HUES48 (cell line): ENCODE results near the gene ESR2.
A peak's percentile ranks its signal among the peaks of the same experiment; 100 is the strongest.

ENCODE experiments used
- H3K27ac ChIP-seq: one replicate; pipeline ENCODE4 v1.7.0; 2013; ENCODE audit warnings: low read depth, low read length, inconsistent platforms
- H3K27me3 ChIP-seq: 2 replicates; pipeline ENCODE4 v1.6.1; 2013; ENCODE audit warnings: mild to moderate bottlenecking, low read length; ENCODE audit not compliant: control insufficient read depth, insufficient read depth
- H3K36me3 ChIP-seq: 2 replicates; pipeline ENCODE4 v1.6.1; 2013; ENCODE audit warnings: low read length; ENCODE audit not compliant: control insufficient read depth, insufficient read depth
- H3K4me1 ChIP-seq: 2 replicates; pipeline ENCODE4 v1.6.1; 2013; ENCODE audit warnings: mild to moderate bottlenecking, low read length; ENCODE audit not compliant: control insufficient read depth, insufficient read depth
- H3K4me3 ChIP-seq: 2 replicates; pipeline ENCODE4 v1.5.1; 2013; ENCODE audit warnings: mild to moderate bottlenecking, low read depth, low read length
- H3K9ac ChIP-seq: 2 replicates; pipeline ENCODE4 v1.6.1; 2013; ENCODE audit warnings: mild to moderate bottlenecking, low read depth, low read length, moderate library complexity
- H3K9me3 ChIP-seq: 2 replicates; pipeline ENCODE4 v1.6.1; 2013; ENCODE audit warnings: low read length; ENCODE audit not compliant: control insufficient read depth, insufficient read depth

Gene ESR2

DNA sequence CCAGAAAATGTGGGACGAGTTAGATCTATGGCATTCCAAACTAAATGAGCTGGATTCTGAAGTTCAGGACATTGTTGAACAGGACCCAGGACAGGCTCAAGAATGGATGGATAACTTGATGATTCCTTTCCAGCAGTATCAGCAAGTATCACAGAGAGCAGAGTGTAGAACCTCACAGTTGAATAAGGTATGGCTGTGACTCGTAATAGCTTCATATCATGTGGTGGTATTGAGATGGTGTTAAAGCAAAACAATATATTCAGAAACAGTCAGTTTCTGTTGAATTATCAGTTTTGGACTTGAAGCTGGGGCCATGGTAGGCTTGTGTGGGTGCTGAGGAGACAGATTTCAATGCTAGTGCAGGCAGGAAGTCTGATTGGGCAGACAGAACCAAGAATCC, 213.7 kb downstream of the ESR2 start:
- H3K4me3 ChIP-seq, result no peak overlapping the region
- no peak overlapping the region for H3K9ac ChIP-seq
- H3K9me3 ChIP-seq, result no peaks in the 10 kb centered on the region
- no peaks in the 10 kb centered on the region for H3K27me3 ChIP-seq
- peaks cover 6% of the 10 kb centered on the region for H3K4me1 ChIP-seq
- H3K36me3 ChIP-seq, result peaks cover 42% of the 10 kb centered on the region
- H3K27ac ChIP-seq, result no peak overlapping the region

DNA sequence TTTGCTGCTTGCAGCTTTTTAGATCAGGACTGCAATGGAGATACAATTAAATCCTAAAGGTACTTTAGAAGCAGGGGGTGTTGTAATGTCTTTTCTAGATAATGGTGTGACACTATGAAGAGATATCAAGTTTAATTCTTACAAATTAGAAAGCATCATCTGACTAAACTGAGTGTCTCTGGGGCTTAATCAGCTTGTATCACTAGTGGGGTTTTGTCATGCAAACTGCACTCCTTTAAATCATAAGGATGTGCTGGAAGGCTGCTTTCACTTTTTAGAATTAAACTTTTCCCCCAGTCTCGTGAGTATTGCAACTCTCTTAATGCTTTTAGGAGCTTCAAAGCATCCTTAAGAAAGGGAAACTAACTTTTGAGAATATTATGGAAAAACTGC, 218.6 kb downstream of the ESR2 start:
- Histone ChIP-seq H3K36me3 (peaks cover 45% of the 10 kb centered on the region), H3K27ac (no peak overlapping the region), H3K9ac (no peak overlapping the region)

GRCh38 chr14:64074961-64075612, 219.1 kb downstream of the ESR2 start:
- Histone ChIP-seq H3K27ac (no peak overlapping the region), H3K9ac (no peak overlapping the region)

More for the DNA sequence above, 218.6 kb downstream of the ESR2 start:
- Histone ChIP-seq H3K4me3 (no peak overlapping the region), H3K4me1 (peaks cover 16% of the 10 kb centered on the region), H3K27me3 (no peaks in the 10 kb centered on the region), H3K9me3 (no peaks in the 10 kb centered on the region)

GRCh38 chr14:64069634-64070359, 224.4 kb downstream of the ESR2 start:
- Histone ChIP-seq H3K36me3 (peaks cover 33% of the 10 kb centered on the region), H3K4me1 (peaks cover 3% of the 10 kb centered on the region), H3K27ac (no peak overlapping the region), H3K9me3 (no peaks in the 10 kb centered on the region), H3K9ac (no peak overlapping the region), H3K27me3 (no peaks in the 10 kb centered on the region), H3K4me3 (no peak overlapping the region)

More at GRCh38 chr14:64074961-64075612, 219.1 kb downstream of the ESR2 start:
- H3K4me1 ChIP-seq, result peaks cover 16% of the 10 kb centered on the region
- H3K27me3 ChIP-seq, result no peaks in the 10 kb centered on the region
- H3K36me3 ChIP-seq, result peaks cover 40% of the 10 kb centered on the region
- no peaks in the 10 kb centered on the region for H3K9me3 ChIP-seq
- H3K4me3 ChIP-seq, result no peak overlapping the region

DNA sequence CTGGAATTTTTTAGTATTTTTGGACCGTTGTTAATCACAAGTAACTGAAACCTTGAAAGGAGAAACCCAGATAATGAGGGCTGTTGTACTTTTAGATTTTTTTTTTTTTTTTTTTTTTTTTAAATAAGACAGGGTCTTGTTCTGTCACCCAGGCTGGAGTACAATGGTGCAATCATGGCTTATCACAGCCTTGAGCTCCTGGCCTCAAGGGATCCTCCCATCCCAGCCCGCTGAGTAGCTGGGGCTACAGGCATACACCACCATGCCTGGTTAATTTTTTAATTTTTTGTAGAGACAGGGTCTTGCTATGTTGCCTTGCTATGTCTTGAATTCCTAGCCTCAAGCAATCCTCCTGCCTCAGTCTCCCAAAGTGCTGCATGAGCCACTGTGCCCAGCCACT, 229.7 kb downstream of the ESR2 start:
- Histone ChIP-seq H3K36me3 (peaks cover 15% of the 10 kb centered on the region; the same call in 1 of the 2 replicates), H3K4me1 (peaks cover 20% of the 10 kb centered on the region), H3K27me3 (no peaks in the 10 kb centered on the region), H3K27ac (no peak overlapping the region), H3K9ac (no peak overlapping the region), H3K9me3 (no peaks in the 10 kb centered on the region), H3K4me3 (no peak overlapping the region)

DNA sequence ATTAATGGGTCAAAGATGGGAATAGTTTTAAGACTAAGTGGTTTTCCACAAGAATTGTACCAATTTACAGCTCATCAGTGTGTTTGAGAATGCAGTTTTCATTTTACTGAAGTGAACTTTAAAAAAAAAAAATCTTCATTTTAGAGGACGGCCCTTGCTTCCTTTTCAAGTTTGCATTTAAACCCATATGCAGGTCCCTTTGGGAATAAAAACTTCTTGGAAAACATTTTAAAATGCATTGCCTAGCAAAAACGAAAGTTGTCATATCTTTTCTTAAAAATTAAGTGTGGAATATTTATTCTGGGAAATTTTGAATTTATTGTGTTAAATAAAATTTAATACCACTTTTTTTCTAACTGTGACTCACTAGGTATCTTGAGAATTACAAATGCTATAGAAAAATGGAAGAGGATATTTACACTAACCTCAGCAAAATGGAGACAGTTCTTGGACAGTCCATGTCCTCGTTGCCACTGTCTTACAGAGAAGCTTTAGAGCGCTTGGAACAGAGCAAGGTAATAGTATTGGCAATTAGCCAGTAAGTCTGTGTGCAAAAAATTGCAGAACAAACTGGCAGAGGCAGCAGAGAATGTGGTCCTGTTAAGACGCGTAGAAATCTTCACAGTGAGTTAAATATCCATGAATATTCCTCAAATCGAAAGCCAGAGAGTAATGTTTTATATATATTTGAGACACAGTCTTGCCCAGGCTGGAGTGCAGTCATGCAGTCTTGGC, 231.6 kb downstream of the ESR2 start:
- H3K9ac ChIP-seq, result no peak overlapping the region
- peaks cover 15% of the 10 kb centered on the region; the same call in 1 of the 2 replicates for H3K36me3 ChIP-seq
- H3K9me3 ChIP-seq, result no peaks in the 10 kb centered on the region
- no peaks in the 10 kb centered on the region for H3K27me3 ChIP-seq
- peaks cover 20% of the 10 kb centered on the region for H3K4me1 ChIP-seq
- H3K27ac ChIP-seq, result no peak overlapping the region
- H3K4me3 ChIP-seq, result no peak overlapping the region

GRCh38 chr14:64061706-64062105, 232.5 kb downstream of the ESR2 start:
- peaks cover 20% of the 10 kb centered on the region for H3K36me3 ChIP-seq
- no peaks in the 10 kb centered on the region for H3K9me3 ChIP-seq

DNA sequence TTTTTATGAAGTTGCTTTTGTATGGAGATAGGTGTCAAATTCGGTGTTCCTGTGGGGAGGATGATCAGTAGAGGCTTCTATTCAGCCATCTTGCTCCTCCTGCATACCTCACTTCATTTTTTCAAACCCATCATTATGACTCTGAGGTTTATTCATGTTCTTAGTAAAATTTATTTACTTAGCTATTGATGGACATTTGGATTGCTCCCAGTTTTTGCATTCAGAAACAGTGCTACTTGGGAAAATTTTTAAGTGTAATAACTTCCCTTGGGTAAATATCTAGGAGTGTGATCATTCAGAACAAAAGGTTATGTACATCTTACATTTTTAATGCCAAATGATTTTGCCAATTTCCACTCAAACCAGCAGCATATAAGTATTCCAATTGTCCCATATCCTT, 233.1 kb downstream of the ESR2 start:
- peaks cover 18% of the 10 kb centered on the region for H3K36me3 ChIP-seq
- 0 out of 2 replicates have a peak overlapping the region, but pooled peaks have one; percentile 26 for H3K4me3 ChIP-seq
- no peak overlapping the region for H3K27ac ChIP-seq
- peak overlapping the region; percentile 63 for H3K9ac ChIP-seq
- H3K4me1 ChIP-seq, result peaks cover 20% of the 10 kb centered on the region
- H3K9me3 ChIP-seq, result no peaks in the 10 kb centered on the region
- no peaks in the 10 kb centered on the region for H3K27me3 ChIP-seq

More at GRCh38 chr14:64061706-64062105, 232.5 kb downstream of the ESR2 start:
- Histone ChIP-seq H3K9ac (no peak overlapping the region), H3K4me1 (peaks cover 20% of the 10 kb centered on the region), H3K4me3 (no peak overlapping the region), H3K27ac (no peak overlapping the region), H3K27me3 (no peaks in the 10 kb centered on the region)

DNA sequence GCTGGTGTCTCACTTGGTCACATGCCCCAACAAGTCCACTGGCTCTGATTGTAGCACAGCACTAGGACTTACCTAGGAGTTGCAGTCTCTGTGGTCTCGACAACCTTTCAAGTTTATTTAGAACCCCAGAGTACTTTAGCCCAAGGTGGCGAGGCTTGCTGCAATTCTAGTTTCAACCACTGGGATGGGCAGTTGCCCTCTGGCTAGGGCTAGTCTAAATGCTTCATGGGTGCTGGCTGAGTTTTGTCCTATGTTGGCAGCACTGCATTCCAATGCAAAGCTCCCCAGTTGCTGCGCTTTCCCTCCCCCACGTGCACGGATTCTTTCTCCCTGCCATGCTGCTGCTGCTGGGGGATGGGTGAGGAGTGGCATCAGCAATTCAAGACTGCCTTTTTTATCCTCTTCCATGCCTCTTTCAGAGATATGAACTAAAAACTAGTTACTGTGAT, 233.5 kb downstream of the ESR2 start:
- H3K4me3 ChIP-seq, result 0 out of 2 replicates have a peak overlapping the region, but pooled peaks have one; percentile 26
- no peaks in the 10 kb centered on the region for H3K9me3 ChIP-seq
- H3K36me3 ChIP-seq, result peaks cover 23% of the 10 kb centered on the region
- H3K9ac ChIP-seq, result peak overlapping the region; percentile 63
- H3K27me3 ChIP-seq, result no peaks in the 10 kb centered on the region
- H3K4me1 ChIP-seq, result peaks cover 20% of the 10 kb centered on the region
- peak overlapping the region; percentile 21 for H3K27ac ChIP-seq

DNA sequence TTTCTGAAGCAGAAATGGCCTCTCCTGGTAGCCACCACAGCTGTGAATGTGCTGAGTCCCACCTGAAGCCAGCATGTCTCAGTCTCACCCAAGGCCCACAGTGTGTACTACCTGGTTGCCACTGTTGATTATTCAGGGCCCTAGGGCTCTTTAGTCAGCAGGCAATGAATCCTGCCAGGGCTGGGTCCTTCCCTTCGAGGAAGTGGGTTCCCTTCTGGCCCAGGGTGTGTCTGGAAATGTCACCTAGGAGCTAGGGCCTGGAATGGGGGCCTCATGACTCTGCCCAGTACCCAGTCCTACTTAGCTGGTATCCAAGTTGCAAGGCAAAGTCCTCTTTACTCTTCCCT, 234.0 kb downstream of the ESR2 start:
- no peak overlapping the region for H3K9ac ChIP-seq
- peaks cover 20% of the 10 kb centered on the region for H3K36me3 ChIP-seq
- peak overlapping the region; percentile 21 for H3K27ac ChIP-seq
- H3K4me3 ChIP-seq, result no peak overlapping the region
- no peaks in the 10 kb centered on the region for H3K27me3 ChIP-seq
- no peaks in the 10 kb centered on the region for H3K9me3 ChIP-seq
- peaks cover 20% of the 10 kb centered on the region for H3K4me1 ChIP-seq
